GM18909 (cell line): ENCODE data around the gene TASOR2.

Experiments
- ATAC-seq: cut with Tn5 transposase; IDR thresholded peaks from one replicate; pipeline ENCODE4 v1.9.1; 2021; ENCODE audit warnings: mild to moderate bottlenecking; ENCODE audit not compliant: unreplicated experiment, poor library complexity

Gene TASOR2

GRCh38 chr10:5684318-5684970, at the start of gene TASOR2:
Gene TASOR2 (plus strand): TSS chr10:5684838. CDS start chr10:5720643, 35,805 bp downstream.
- ATAC-seq: peak; percentile 75

- no peak for ATAC-seq
Measured at GRCh38 chr10:5634918-5635317, 49.7 kb upstream of the TASOR2 start.

- no peak for ATAC-seq
Measured at GRCh38 chr10:5638494-5638893, 46.1 kb upstream of the TASOR2 start.

GRCh38 chr10:5639066-5639465, 45.6 kb upstream of the TASOR2 start:
- no peak for ATAC-seq

- ATAC-seq: no peak
Measured at GRCh38 chr10:5640036-5640435, 44.6 kb upstream of the TASOR2 start.

- ATAC-seq: no peak
Measured at GRCh38 chr10:5640501-5640900, 44.1 kb upstream of the TASOR2 start.

- no peak for ATAC-seq
Measured at GRCh38 chr10:5641501-5641900, 43.1 kb upstream of the TASOR2 start.

GRCh38 chr10:5643346-5644067, 41.1 kb upstream of the TASOR2 start:
- ATAC-seq: no peak

GRCh38 chr10:5644930-5645329, 39.7 kb upstream of the TASOR2 start:
- no peak for ATAC-seq

- ATAC-seq: no peak
Measured at GRCh38 chr10:5645375-5645774, 39.3 kb upstream of the TASOR2 start.

- no peak for ATAC-seq
Measured at GRCh38 chr10:5645944-5646617, 38.6 kb upstream of the TASOR2 start.

GRCh38 chr10:5647507-5648240, 37.0 kb upstream of the TASOR2 start:
- no peak for ATAC-seq

- ATAC-seq: no peak
Measured at GRCh38 chr10:5648494-5649457, 35.9 kb upstream of the TASOR2 start.

GRCh38 chr10:5649746-5650145, 34.9 kb upstream of the TASOR2 start:
- no peak for ATAC-seq

- ATAC-seq: no peak
Measured at GRCh38 chr10:5650664-5651387, 33.8 kb upstream of the TASOR2 start.

GRCh38 chr10:5651388-5651764, 33.3 kb upstream of the TASOR2 start:
- ATAC-seq: no peak

- no peak for ATAC-seq
Measured at GRCh38 chr10:5652746-5653145, 31.9 kb upstream of the TASOR2 start.

GRCh38 chr10:5654218-5654755, 30.4 kb upstream of the TASOR2 start:
- no peak for ATAC-seq

- ATAC-seq: no peak
Measured at GRCh38 chr10:5655121-5655520, 29.5 kb upstream of the TASOR2 start.
